ENCODE measurements around the gene EAPP.

- TF ChIP-seq CTCF (conservative IDR thresholded peaks at IDR 0.05 in 1 of 2, IDR thresholded peaks at IDR 0.05 in 1 of 2; ENCODE audit: extremely low read depth in 1 of 2, insufficient read depth in 1 of 2, low read depth in 1 of 2, low read length in 2 of 2) (no peak), EZH2 (IDR thresholded peaks at IDR 0.05; ENCODE audit: borderline replicate concordance, low read length) (no peak)
Measured at GRCh38 chr14:34470319-34470718, 69.2 kb downstream of the EAPP start.

All from mammary epithelial cell (primary cell).